Kidney epithelial cell (primary cell): ENCODE results near the gene HESX1. TPM values are rescaled to one million over a fixed set of nuclear protein-coding genes. Genes with fewer than 3 reads are reported as not detected.
A peak's percentile ranks its signal among the peaks of the same experiment; 100 is the strongest.

ENCODE experiments used
- DNase-seq: peaks from one replicate; pipeline ENCODE4 v3.0.0-alpha.2; 2010; ENCODE audit warnings: low read depth
- H3K27me3 ChIP-seq: 2 replicates; pipeline ENCODE4 v1.6.0; 2011; ENCODE audit warnings: low read length; ENCODE audit not compliant: control insufficient read depth, insufficient read depth
- H3K36me3 ChIP-seq: 2 replicates; pipeline ENCODE4 v1.5.1; 2011; ENCODE audit warnings: low read length; ENCODE audit not compliant: control insufficient read depth, insufficient read depth
- H3K4me3 ChIP-seq: 2 replicates; pipeline ENCODE4 v1.5.1; 2011; ENCODE audit warnings: low read depth, mild to moderate bottlenecking, control low read depth, low read length
- CTCF ChIP-seq: IDR thresholded peaks from 2 replicates; pipeline ENCODE4 v1.5.1; 2011; ENCODE audit warnings: mild to moderate bottlenecking, moderate library complexity, low read length, control low read depth, inconsistent platforms; ENCODE audit not compliant: insufficient read depth, poor library complexity, severe bottlenecking
- total RNA-seq: library from RNA; depleted of rRNA; stranded (reverse); fragments of >200 nt; gene quantifications from 2 replicates; pipeline ENCODE4 v1.2.3, GENCODE V29; 2015

Gene HESX1
- total RNA-seq, 1 donor from 2014 or later: 2.9 TPM

- Histone ChIP-seq H3K27me3 (no peaks in the 10 kb centered on the region), H3K4me3 (peak overlapping the region; percentile 61), H3K36me3 (no peaks in the 10 kb centered on the region)
- DNase-seq: peak; percentile 7
- no peak for TF ChIP-seq CTCF
Measured at GRCh38 chr3:57227930-57228751, 28.4 kb upstream of the HESX1 start.

GRCh38 chr3:57227204-57227929, 27.6 kb upstream of the HESX1 start, which contains the start of gene APPL1:
TSS of gene APPL1 (plus strand) at chr3:57227729. CDS start at chr3:57227884, 155 bp downstream.
- no peak for TF ChIP-seq CTCF
- H3K27me3 ChIP-seq: no peaks in the 10 kb centered on the region
- H3K4me3 ChIP-seq: peak within 1 kb of the TSS; percentile 61
- DNase-seq: peak; percentile 56
- no peaks in the 10 kb centered on the region for H3K36me3 ChIP-seq

- no peak for TF ChIP-seq CTCF
- H3K27me3 ChIP-seq: no peaks in the 10 kb centered on the region
- DNase-seq: no peak
- no peaks in the 10 kb centered on the region for H3K36me3 ChIP-seq
- no peak overlapping the region for H3K4me3 ChIP-seq
Measured at GRCh38 chr3:57226176-57226575, 26.4 kb upstream of the HESX1 start.

GRCh38 chr3:57224856-57225255, 25.1 kb upstream of the HESX1 start:
- H3K27me3 ChIP-seq: no peaks in the 10 kb centered on the region
- DNase-seq: no peak
- H3K36me3 ChIP-seq: no peaks in the 10 kb centered on the region
- no peak for TF ChIP-seq CTCF
- no peak overlapping the region for H3K4me3 ChIP-seq

- no peaks in the 10 kb centered on the region for H3K36me3 ChIP-seq
- TF ChIP-seq CTCF: peak; percentile 24
- no peak for DNase-seq
- no peak overlapping the region for H3K4me3 ChIP-seq
- no peaks in the 10 kb centered on the region for H3K27me3 ChIP-seq
Measured at GRCh38 chr3:57221883-57222282, 22.1 kb upstream of the HESX1 start.
